WERI-Rb-1 (cell line): ENCODE measurements around the gene CNTNAP2.

ENCODE experiments used
- DNase-seq: peaks from one replicate; pipeline ENCODE4 v3.0.0-alpha.2; 2020
- H3K27ac ChIP-seq: fragments of 250-450 bp; sonication (Bioruptor Pico); 2 replicates; pipeline ENCODE4 v1.5.1; 2020; ENCODE audit warnings: mild to moderate bottlenecking, moderate library complexity
- H3K27me3 ChIP-seq: fragments of 250-450 bp; sonication (Bioruptor Pico); 2 replicates; pipeline ENCODE4 v1.5.1; 2021; ENCODE audit warnings: mild to moderate bottlenecking, low read depth, moderate library complexity; ENCODE audit not compliant: insufficient read depth, severe bottlenecking
- H3K36me3 ChIP-seq: fragments of 250-450 bp; sonication (Bioruptor Pico); 2 replicates; pipeline ENCODE4 v1.5.1; 2020; ENCODE audit warnings: mild to moderate bottlenecking, moderate library complexity
- H3K4me3 ChIP-seq: 2 replicates; pipeline ENCODE4 v1.5.1; 2011; ENCODE audit warnings: low read depth, mild to moderate bottlenecking, control low read depth, low read length
- H3K9me3 ChIP-seq: fragments of 250-450 bp; sonication (Bioruptor Pico); 2 replicates; pipeline ENCODE4 v1.5.1; 2021; ENCODE audit warnings: mild to moderate bottlenecking, moderate library complexity; ENCODE audit not compliant: severe bottlenecking
- CTCF ChIP-seq: IDR thresholded peaks from 2 replicates; pipeline ENCODE4 v1.5.1; 2011; ENCODE audit warnings: low read depth, mild to moderate bottlenecking, control low read depth, inconsistent platforms, low read length

Gene CNTNAP2

GRCh38 chr7:146844405-146844804, 727.8 kb downstream of the CNTNAP2 start:
- no peaks in the 10 kb centered on the region for H3K36me3 ChIP-seq
- H3K27me3 ChIP-seq, result no peaks in the 10 kb centered on the region
- no peak overlapping the region for H3K27ac ChIP-seq
- no peak for DNase-seq
- H3K4me3 ChIP-seq, result no peak overlapping the region
- H3K9me3 ChIP-seq, result no peaks in the 10 kb centered on the region
- no peak for TF ChIP-seq CTCF

- Histone ChIP-seq H3K27ac (no peak overlapping the region), H3K27me3 (no peaks in the 10 kb centered on the region), H3K4me3 (no peak overlapping the region), H3K36me3 (no peaks in the 10 kb centered on the region), H3K9me3 (no peaks in the 10 kb centered on the region)
- no peak for DNase-seq
- TF ChIP-seq CTCF, result no peak
Measured at GRCh38 chr7:146858690-146859089, 742.1 kb downstream of the CNTNAP2 start.

- no peaks in the 10 kb centered on the region for H3K27me3 ChIP-seq
- no peaks in the 10 kb centered on the region for H3K9me3 ChIP-seq
- DNase-seq, result no peak
- H3K36me3 ChIP-seq, result no peaks in the 10 kb centered on the region
- TF ChIP-seq CTCF, result no peak
- no peak overlapping the region for H3K27ac ChIP-seq
- no peak overlapping the region for H3K4me3 ChIP-seq
Measured at GRCh38 chr7:146861701-146862100, 745.1 kb downstream of the CNTNAP2 start.

GRCh38 chr7:146862415-146862814, 745.8 kb downstream of the CNTNAP2 start:
- no peak for TF ChIP-seq CTCF
- Histone ChIP-seq H3K36me3 (no peaks in the 10 kb centered on the region), H3K27ac (no peak overlapping the region)

GRCh38 chr7:146864644-146865043, 748.0 kb downstream of the CNTNAP2 start:
- no peaks in the 10 kb centered on the region for H3K36me3 ChIP-seq
- H3K27ac ChIP-seq, result no peak overlapping the region
- DNase-seq, result no peak
- H3K9me3 ChIP-seq, result no peaks in the 10 kb centered on the region
- H3K27me3 ChIP-seq, result no peaks in the 10 kb centered on the region
- no peak overlapping the region for H3K4me3 ChIP-seq
- TF ChIP-seq CTCF, result no peak

More at GRCh38 chr7:146862415-146862814, 745.8 kb downstream of the CNTNAP2 start:
- Histone ChIP-seq H3K9me3 (no peaks in the 10 kb centered on the region), H3K4me3 (no peak overlapping the region), H3K27me3 (no peaks in the 10 kb centered on the region)
- DNase-seq, result no peak

- no peak for DNase-seq
- Histone ChIP-seq H3K4me3 (no peak overlapping the region), H3K27ac (no peak overlapping the region), H3K36me3 (no peaks in the 10 kb centered on the region), H3K9me3 (no peaks in the 10 kb centered on the region), H3K27me3 (no peaks in the 10 kb centered on the region)
- no peak for TF ChIP-seq CTCF
Measured at GRCh38 chr7:146865696-146866095, 749.1 kb downstream of the CNTNAP2 start.
